K562 (cell line): ENCODE data around the gene PGM2. TPM values are rescaled to one million over a fixed set of nuclear protein-coding genes. Genes with fewer than 3 reads are reported as not detected.
A peak's percentile ranks its signal among the peaks of the same experiment; 100 is the strongest.

Source experiments
- ELF1 ChIP-seq: fragments of 200-800 bp; sonication (Bioruptor generic); IDR thresholded peaks from 2 replicates; pipeline ENCODE4 v1.6.1; 2016; ENCODE audit warnings: missing genetic modification characterization, missing compliant biosample characterization
- FOSL1 ChIP-seq: fragments of 200-800 bp; sonication (Bioruptor generic); conservative IDR thresholded peaks from 2 replicates; pipeline ENCODE4 v1.6.1; 2016; ENCODE audit warnings: missing genetic modification characterization, missing compliant biosample characterization
- HMGN3 ChIP-seq: IDR thresholded peaks from 2 replicates; pipeline ENCODE4 v1.6.1; 2011; ENCODE audit warnings: borderline replicate concordance, low read depth, mild to moderate bottlenecking, mixed read lengths, low read length; ENCODE audit not compliant: insufficient read length; ENCODE audit errors: extremely low read depth
- NFRKB ChIP-seq: fragments of 450-650 bp; IDR thresholded peaks from 2 replicates; pipeline ENCODE4 v1.6.1; 2016; ENCODE audit warnings: low read depth
- NR2C2 ChIP-seq, 2 experiments: fragments of 200-800 bp in 1 of 2; sonication (Bioruptor generic) in 1 of 2; sonication (generic) in 1 of 2; formaldehyde crosslinking in 1 of 2; IDR thresholded peaks; 2 replicates each; pipeline versions ENCODE4 v1.6.1 to v1.8.0; 2016 to 2022; ENCODE audit warnings: mild to moderate bottlenecking in 1 of 2, missing compliant biosample characterization in 1 of 2, missing genetic modification characterization in 1 of 2, missing genetic modification reagents in 1 of 2
- SAP30 ChIP-seq: fragments of 200-600 bp; sonication (generic); IDR thresholded peaks from 2 replicates; pipeline ENCODE4 v1.6.1; 2012; ENCODE audit warnings: borderline replicate concordance, low read depth, mild to moderate bottlenecking, moderate library complexity, low read length, control low read depth, inconsistent platforms; ENCODE audit not compliant: insufficient read depth, poor library complexity, severe bottlenecking
- ZNF511 ChIP-seq: sonication (generic); formaldehyde crosslinking; IDR thresholded peaks from 2 replicates; pipeline ENCODE4 v1.8.0; 2022; ENCODE audit warnings: mild to moderate bottlenecking, missing genetic modification reagents
- ZNF699 ChIP-seq: fragments of 250-450 bp; sonication (Bioruptor Pico); IDR thresholded peaks from 2 replicates; pipeline ENCODE4 v1.8.0; 2021; ENCODE audit warnings: mild to moderate bottlenecking, moderate library complexity; ENCODE audit not compliant: insufficient replicate concordance
- polyA plus RNA-seq, 8 experiments: library from polyadenylated mRNA; depleted of rRNA in 4 of 8; stranded (reverse) in 5 of 8; unstranded in 3 of 8; fragments of >200 nt; fragmentation: Nextera tagmentation in 2 of 8; fragmentation: Illumina TruSeq in 1 of 8; extraction: Ambion mirVana in 2 of 8; extraction: Trizol in 1 of 8; gene quantifications; 2 replicates each; pipeline versions ENCODE4 v1.2.1 to v1.2.3, GENCODE V29; 2011 to 2014; ENCODE audit warnings: inconsistent platforms in 1 of 8, missing spikeins in 1 of 8
- total RNA-seq, 7 experiments: library from RNA; depleted of rRNA in 6 of 7; stranded (reverse); fragments of >200 nt in 6 of 7; fragmentation: Illumina TruSeq in 2 of 7; extraction: Trizol in 2 of 7; gene quantifications; 2 replicates each; pipeline versions ENCODE4 v1.2.1 to v1.2.3, GENCODE V29; 2011 to 2021; ENCODE audit warnings: low replicate concordance in 1 of 7
- TF ChIP-seq, protein P1 (sequence below): fragments of 450-650 bp; IDR thresholded peaks from 2 replicates; pipeline ENCODE4 v1.6.1; 2017; ENCODE audit warnings: antibody characterized with exemption, mild to moderate bottlenecking
- TF ChIP-seq, protein P2 (sequence below), 2 experiments: fragments of 450-650 bp in 1 of 2; sonication (generic) in 1 of 2; formaldehyde crosslinking in 1 of 2; IDR thresholded peaks; 2 replicates each; pipeline versions ENCODE4 v1.7.1 to v1.9.0; 2016 to 2022; ENCODE audit warnings: inconsistent platforms in 1 of 2, mild to moderate bottlenecking in 1 of 2, missing genetic modification reagents in 1 of 2

The PGM2 gene
- total and polyA plus RNA-seq, 9 of the 15 experiments (the other 6 are each of a cell fraction or from before 2014, with no cell fraction given), result 15.2 to 77.3 (median 51.4) TPM

DNA sequence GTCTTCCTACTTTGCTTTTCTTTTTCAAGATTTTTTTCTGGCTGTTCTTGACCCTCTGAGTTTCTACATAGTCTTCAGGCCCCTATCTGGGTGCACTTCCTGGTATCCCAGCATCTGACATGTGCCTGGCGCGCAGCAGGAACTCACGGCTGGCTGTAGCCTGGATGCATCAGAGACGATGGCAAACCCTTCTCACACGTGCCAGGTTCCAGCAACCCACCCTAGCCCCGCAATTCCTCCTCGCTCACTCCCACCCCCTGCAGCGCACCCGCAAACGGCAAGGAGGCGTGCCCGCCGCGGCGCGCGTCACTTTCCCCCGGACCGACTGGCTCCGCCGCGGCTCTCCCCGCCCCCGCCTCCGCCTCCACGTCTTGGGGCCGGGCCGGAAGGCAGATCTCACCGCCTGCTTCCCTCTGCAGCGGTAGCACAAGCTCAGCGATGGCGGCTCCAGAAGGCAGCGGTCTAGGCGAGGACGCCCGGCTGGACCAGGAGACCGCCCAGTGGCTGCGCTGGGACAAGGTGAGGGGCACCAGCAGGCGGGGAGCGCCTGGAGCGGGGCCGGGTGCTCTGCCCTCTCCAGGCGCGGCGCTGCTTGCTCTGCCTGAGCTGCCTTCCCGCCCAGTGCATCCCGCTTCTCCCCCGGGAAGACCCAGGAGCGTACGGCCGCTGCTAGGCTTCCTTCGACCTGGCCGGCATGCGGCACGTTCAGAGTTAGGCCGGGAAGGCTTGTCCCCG is at the start of gene PGM2 (continued):
- TF ChIP-seq ZNF511 (peak; percentile 86), HMGN3 (peak; percentile 87), NFRKB (peak; percentile 73; the same call in 1 of the 2 replicates), ELF1 (tag) (peak; percentile 87), NR2C2 (CRISPR knock-in tag; IDR thresholded peaks at IDR 0.05) (peak; percentile 62), NR2C2 (tag; IDR thresholded peaks at IDR 0.05) (no peak), ZNF699 (CRISPR knock-in tag) (no peak), SAP30 (peak; percentile 52), FOSL1 (tag) (0 out of 2 replicates have a peak, but pooled peaks have one; percentile 18)
- TF ChIP-seq, protein P1, sequence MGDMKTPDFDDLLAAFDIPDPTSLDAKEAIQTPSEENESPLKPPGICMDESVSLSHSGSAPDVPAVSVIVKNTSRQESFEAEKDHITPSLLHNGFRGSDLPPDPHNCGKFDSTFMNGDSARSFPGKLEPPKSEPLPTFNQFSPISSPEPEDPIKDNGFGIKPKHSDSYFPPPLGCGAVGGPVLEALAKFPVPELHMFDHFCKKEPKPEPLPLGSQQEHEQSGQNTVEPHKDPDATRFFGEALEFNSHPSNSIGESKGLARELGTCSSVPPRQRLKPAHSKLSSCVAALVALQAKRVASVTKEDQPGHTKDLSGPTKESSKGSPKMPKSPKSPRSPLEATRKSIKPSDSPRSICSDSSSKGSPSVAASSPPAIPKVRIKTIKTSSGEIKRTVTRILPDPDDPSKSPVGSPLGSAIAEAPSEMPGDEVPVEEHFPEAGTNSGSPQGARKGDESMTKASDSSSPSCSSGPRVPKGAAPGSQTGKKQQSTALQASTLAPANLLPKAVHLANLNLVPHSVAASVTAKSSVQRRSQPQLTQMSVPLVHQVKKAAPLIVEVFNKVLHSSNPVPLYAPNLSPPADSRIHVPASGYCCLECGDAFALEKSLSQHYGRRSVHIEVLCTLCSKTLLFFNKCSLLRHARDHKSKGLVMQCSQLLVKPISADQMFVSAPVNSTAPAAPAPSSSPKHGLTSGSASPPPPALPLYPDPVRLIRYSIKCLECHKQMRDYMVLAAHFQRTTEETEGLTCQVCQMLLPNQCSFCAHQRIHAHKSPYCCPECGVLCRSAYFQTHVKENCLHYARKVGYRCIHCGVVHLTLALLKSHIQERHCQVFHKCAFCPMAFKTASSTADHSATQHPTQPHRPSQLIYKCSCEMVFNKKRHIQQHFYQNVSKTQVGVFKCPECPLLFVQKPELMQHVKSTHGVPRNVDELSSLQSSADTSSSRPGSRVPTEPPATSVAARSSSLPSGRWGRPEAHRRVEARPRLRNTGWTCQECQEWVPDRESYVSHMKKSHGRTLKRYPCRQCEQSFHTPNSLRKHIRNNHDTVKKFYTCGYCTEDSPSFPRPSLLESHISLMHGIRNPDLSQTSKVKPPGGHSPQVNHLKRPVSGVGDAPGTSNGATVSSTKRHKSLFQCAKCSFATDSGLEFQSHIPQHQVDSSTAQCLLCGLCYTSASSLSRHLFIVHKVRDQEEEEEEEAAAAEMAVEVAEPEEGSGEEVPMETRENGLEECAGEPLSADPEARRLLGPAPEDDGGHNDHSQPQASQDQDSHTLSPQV, result no peak
- TF ChIP-seq, protein P2, sequence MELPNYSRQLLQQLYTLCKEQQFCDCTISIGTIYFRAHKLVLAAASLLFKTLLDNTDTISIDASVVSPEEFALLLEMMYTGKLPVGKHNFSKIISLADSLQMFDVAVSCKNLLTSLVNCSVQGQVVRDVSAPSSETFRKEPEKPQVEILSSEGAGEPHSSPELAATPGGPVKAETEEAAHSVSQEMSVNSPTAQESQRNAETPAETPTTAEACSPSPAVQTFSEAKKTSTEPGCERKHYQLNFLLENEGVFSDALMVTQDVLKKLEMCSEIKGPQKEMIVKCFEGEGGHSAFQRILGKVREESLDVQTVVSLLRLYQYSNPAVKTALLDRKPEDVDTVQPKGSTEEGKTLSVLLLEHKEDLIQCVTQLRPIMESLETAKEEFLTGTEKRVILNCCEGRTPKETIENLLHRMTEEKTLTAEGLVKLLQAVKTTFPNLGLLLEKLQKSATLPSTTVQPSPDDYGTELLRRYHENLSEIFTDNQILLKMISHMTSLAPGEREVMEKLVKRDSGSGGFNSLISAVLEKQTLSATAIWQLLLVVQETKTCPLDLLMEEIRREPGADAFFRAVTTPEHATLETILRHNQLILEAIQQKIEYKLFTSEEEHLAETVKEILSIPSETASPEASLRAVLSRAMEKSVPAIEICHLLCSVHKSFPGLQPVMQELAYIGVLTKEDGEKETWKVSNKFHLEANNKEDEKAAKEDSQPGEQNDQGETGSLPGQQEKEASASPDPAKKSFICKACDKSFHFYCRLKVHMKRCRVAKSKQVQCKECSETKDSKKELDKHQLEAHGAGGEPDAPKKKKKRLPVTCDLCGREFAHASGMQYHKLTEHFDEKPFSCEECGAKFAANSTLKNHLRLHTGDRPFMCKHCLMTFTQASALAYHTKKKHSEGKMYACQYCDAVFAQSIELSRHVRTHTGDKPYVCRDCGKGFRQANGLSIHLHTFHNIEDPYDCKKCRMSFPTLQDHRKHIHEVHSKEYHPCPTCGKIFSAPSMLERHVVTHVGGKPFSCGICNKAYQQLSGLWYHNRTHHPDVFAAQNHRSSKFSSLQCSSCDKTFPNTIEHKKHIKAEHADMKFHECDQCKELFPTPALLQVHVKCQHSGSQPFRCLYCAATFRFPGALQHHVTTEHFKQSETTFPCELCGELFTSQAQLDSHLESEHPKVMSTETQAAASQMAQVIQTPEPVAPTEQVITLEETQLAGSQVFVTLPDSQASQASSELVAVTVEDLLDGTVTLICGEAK (IDR thresholded peaks at IDR 0.05), result 0 out of 2 replicates have a peak, but pooled peaks have one; percentile 14
- TF ChIP-seq, protein P2 (CRISPR knock-in tag; IDR thresholded peaks at IDR 0.05), result no peak
